GM21786 (cell line): ENCODE measurements around the gene TMEM163.
"Not testable (repeated sequence)": the region's sequence is repeated elsewhere in the genome, so short reads cannot be mapped to it uniquely, and the experiment has no call there.

Source experiments
- ATAC-seq: cut with Tn5 transposase; IDR thresholded peaks from one replicate; pipeline ENCODE4 v1.9.1; 2021; ENCODE audit not compliant: unreplicated experiment

TMEM163 gene

DNA sequence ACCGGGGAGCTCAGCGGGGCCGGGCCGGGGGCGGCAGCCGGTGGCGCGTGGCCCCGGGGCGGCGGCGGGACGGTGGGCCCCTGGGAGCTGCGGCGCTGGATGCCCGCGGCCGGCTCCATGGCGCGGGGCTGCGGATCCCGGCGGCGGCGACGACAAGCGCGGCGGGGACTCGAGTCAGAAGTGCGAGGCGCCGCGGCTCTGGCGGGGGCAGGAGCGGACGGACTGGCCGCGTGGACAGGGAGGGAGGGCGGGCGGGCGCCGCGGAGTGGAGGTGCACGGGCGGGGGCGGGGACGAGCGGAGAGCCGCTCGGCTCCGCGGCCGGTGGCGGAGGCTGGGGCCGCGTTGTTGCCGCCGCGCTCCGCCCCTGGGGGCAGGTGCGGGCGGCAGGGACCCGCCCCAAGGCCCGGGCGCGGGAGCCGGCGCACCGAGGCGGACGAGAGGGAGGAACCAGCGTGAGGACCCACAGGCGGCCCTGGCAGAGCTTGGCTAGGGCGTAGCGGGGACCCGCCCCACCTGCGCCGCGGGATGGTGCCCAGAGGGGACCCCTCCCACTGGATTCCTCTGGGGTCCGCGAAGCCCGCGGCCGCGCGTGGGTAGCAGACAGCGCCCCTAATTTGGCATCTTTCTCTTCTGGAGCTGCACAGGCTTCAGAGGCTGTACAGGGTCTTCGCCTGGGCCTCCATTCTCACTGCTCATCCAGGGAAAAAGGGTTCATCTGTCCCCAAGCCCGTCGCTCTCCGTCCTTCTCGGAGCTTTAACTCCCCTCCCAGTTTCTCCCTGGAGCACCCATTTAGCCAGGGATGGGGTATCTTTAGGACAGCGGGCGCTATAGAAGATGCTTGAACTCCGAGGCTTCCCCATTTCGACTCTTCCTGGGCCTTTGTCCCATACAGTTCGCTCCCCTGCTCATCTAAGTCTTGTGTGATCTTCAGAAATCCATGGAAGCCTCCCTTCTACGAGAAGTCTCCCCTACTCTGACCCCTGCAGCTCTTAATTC lies at the start of gene TMEM163:
Gene TMEM163, minus strand, starts transcription at position 184 of the 998 bp plus-strand sequence.
- ATAC-seq, result no peak

DNA sequence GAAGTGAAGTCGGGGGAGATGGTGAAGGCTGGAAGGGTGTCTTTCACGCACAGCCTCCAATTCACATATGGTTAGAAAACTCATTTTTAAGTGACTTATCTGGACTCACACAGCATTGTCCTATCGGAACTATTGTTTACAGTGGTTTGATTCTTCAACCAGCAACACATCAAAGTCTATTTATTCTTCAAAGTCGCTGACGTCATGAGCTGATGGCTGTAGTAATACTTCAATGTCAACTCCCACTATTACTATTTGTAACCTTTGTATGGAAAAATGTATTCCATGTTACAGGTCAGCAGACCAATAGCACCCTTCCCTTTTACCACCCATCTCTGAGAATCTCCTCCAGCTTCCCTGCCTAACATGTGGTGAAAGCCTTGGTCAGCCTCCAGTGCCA lies 47.8 kb upstream of the TMEM163 start:
- no peak for ATAC-seq

DNA sequence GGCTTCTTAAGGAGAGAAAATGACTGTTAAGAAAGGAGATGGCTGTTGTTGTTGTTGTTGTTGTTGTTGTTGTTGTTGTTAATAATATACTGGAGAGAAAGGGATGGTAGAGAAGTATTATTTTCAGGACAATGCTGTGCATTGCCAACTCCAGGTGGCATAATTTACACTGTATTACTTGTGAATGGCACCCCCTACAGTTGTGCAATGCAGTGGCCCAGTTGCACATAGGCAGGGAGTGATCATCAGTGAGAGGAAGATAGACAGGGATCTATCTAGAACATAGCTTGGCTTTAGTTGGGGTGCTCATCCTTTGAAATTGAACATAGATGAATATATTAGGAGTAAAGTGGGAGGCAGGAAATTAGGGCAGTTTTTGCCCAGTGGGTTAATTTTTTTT lies 47.2 kb upstream of the TMEM163 start:
- no peak for ATAC-seq

DNA sequence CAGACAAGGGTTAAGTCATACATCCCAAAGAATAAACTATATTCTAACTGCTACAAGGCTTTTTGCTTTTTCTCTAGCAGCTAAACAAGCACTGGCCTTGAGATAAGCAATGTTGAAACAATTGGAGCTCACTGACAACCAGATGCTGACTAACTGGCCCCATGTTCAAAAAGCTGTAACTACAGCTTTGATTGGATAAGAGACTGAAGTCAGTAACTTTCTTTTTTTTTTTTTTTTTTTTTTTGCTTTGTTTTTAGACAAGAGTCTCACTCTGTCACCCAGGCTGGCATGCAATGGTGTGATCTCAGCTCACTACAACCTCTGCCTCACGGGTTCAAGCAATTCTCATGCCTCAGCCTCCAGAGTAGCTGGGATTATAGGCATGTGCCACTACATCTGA lies 45.4 kb upstream of the TMEM163 start:
- no peak for ATAC-seq

DNA sequence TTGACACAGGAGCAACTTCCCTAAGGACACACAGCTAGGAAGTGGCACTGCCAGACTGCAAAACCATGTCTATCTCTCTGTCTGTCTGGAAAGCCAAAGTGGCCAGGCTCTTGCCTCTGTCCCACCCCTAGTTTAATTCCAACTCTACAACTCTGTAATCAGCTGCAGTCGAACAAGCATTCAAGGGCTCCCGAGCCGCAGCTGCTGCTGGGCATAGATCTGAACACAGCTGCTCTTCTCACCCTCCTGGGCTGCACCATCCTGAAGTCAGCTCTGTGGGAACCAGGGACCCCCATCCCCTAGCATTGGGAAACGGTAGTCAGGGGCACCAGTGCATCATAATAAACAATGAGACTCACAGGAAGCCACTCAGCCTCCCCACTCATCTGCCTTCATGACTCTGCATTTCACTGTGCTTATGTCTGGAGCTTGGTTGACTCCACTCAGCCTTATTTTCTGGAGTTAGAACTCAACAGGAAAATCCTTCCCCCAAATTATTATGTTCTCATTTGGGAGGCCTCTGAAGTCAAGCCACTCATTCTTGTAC lies 44.4 kb upstream of the TMEM163 start:
- ATAC-seq, result no peak

DNA sequence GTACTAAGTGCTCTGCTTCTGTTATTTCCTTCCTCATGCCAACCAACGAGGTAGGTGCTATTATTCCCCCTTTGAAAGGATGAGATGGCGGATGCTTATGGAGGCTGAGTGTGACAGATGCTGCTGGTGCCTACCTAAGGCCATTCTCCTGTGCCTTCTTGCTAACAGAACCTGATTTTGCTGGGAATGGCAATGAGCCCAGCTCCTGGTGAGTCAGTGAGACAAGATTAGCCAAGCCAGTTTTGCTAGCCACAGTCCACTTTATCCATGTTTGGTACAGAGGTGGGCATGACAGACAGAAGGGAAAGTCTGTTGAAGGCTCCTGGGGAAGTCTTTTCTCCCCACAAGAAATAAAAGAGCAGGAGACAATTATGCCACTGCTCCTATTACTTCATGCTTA lies 43.7 kb upstream of the TMEM163 start:
- ATAC-seq, result no peak

DNA sequence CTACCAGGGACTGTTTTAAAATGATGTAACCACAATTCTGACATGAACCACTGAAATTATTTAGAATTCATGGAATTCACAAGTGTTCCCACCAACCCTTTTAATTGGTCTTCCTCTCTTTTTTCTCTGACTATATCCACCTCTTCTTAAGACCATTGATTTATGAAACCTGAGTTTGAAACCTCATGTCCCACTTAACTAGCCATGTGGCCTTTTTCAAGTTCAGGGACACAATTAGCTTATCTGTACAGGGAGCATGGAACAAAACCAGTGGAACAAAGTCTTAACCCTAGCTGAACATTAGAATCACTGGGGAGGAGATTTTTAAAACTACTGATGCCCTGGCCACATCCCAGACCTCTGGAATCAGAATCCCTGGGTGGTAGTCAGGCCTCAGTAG lies 41.6 kb upstream of the TMEM163 start:
- no peak for ATAC-seq

DNA sequence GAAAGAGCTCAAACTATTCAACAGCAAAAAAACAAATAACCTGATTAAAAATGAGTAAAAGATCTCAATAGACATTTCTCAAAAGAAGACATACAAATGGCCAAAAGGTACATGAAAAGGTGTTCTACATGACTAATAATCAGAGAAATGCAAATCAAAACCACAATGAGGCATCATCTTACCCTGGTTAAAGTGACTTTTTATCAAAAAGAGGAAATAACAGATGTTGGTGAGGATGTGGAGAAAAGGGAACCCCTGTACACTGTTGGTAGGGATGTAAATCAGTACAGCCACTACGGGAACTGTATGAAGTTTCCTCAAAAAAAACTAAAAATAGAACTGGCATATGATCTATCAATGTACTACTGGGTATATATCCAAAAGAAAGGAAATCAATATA lies 39.8 kb upstream of the TMEM163 start:
- ATAC-seq, result peak; percentile 91

DNA sequence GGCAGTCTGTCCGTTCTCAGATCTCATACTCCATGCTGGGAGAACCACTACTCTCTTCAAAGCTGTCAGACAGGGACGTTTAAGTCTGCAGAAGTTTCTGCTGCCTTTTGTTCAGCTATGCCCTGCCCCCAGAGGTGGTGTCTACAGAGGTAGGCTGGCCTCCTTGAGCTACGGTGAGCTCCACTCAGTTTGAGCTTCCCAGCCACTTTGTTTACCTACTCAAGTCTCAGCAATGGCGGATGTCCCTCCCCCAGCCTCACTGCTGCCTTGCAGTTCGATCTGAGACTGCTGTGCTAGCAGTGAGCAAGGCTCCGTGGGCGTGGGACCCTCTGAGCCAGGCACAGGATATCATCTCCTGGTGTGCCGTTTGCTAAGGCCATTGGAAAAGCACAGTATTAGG lies 33.2 kb upstream of the TMEM163 start:
- not testable (repeated sequence) for ATAC-seq

DNA sequence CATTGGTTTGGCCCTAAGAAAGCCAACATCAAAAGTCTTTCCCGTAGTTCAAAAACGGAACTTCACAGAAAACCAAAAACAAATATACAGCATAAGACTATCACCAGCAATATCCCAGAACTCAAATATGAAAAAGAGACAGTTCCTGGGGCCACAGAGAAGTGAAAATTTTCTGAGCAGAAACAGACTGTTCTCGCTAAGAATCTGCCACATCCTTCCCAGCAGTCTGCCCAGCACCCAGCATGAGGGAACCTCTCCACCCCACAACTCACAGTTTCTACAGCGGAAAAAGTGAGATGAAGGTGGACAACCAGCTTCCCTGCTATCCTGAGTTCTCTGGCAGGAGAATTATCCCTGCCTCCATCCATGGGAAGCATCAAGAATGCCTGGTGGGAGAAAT lies 26.7 kb upstream of the TMEM163 start:
- no peak for ATAC-seq

DNA sequence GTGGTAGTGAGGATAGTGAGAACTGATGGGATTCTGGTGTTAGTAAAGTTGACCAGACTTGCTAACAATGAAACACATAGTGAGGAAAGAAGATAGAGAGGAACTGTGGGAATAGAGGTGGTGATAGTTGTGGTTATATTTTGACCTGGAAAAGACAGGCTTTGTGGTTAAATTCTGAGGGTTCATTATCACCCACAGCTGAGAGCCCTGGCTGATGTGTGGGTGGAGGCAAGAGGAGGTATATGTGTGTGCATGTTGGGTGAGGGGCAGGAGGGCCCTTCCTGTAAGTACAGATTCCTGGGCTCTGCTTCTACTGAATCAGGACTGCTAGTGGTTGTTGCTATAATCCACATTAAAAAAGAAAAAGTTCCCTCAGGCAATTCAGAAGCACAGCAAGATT lies 26.2 kb upstream of the TMEM163 start:
- ATAC-seq, result no peak

DNA sequence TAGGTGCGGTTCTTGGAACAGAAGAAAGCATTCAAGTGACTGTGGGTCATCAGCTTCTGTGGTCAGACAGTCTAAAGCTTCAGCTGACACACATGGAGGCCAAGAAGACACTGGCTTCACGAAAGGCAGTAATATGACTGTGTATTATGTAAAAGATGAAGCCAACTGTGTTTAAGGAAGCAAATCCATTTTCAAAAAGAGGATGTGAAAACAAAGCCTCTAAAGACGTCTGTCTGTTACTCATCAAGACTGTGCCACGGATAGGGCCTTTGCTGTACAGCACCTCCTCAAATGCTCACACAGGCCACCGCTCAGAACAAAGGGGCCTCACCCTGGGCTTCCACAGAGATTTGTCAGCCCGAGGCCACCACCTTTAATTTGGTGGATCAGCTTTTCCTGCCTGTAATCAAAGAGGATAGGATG lies 21.1 kb upstream of the TMEM163 start:
- peak; percentile 93 for ATAC-seq

DNA sequence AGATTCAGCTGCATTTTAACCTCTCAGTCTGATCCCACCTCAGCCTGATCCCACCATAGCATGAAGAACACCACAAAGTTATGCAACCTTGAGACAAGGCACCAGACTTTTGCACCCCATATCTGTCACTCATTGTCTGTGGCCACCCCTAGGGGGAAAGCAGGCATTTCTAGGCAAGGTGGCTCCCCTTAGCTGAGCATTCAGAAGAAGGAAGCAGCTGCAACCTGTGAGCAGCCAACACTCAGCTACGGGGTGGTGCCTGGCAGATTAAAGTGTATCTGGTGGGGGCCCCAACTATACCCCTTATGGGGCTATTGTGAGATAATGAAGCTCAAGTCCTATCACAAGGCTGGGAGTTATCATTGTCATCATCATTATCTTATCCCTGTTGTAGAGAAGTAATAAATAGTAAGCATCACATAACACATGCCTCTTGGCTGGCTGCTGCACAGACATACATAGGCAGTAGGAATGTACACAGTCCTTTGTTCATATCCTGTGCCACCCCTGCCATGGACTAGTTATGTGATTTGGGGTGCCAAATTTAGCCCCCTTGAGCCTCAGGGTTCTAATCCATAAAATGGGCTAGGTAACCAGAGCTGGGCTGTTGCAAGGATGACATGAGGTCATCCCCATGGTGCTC lies 20.6 kb upstream of the TMEM163 start:
- no peak for ATAC-seq

DNA sequence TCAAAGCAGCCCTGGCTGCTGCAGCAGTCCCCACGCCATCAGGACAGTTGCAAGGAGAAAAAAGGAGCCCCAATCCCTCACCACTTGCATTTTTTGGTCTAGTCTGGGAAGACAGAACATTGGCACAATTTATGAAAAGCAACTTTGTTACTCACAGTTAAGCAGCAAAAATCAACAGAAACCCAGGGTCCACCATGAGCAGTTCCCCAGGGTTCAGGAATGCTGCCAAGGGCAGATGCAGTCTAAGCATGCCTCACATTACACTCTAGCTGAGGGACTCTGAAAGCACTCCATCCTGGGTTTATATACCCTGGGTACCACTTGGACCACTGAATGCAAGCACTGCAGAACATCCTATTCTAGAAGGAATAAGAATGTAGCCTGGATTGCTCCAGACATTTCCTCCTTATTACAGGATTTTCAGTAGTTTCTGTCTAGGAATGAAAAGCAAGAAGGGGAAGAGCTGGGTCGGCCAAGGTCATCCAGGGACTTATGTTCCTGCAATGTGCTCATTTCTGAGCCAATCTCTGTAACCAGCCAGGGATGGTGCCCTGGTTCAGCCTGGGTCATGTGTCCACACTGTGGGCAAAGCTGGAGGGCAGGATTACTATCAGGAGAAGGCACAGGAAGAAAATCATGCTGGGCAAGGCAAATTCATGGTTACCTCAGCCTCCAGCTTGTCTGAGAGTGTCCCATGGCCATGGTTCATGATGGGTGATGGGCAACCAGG lies 19.5 kb upstream of the TMEM163 start:
- no peak for ATAC-seq

DNA sequence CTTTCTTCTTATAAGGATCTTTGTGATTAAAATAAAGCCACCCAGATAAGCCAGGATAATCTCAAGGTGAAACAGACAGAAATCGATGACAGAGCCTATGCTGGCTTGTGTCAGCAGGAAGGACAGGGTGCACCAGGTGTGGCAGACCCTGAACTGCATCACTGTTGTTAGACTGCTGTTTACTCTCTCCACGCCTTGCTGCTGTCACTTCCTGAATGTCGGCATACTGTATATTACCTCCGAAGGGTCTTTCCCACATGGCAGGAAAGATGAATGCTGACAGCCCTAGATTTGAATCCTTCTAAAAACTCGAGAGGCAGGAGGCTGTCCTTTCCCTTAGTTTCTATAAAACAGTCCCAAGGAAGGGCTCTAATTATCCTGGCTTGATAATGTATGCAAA lies 18.9 kb upstream of the TMEM163 start:
- no peak for ATAC-seq

DNA sequence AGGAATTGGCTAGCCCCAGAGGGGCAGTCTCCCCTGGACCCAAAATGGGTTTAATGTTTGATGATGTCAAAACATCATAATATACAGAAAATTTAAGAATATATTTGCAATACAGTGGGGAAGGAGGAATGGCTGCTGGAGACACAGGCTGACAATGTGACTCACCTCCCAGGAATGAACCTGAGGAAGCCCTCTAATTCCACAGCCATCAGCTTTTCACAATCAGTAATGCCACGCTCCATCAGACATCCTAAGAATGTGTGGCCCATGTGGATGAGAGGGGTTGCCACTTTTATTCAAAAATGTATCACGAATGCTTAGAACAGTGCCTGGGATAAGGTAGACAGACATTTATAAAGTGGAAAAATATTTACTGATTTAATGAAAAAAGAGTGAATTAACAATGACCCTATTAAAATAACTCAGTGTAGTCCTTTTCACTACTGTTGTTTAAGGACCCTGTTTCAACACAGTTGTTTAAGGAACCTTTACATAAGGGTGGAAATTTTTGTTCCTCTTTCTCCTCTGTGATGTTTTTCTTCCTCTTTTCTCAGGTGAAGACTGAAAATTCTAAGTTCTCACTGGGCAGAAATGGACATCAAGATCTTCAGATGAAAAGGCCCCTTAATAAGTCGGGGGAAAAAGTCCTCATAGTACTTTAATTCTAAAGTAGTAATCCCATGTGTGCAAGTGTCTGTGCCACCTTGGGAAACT lies 17.5 kb upstream of the TMEM163 start:
- no peak for ATAC-seq

DNA sequence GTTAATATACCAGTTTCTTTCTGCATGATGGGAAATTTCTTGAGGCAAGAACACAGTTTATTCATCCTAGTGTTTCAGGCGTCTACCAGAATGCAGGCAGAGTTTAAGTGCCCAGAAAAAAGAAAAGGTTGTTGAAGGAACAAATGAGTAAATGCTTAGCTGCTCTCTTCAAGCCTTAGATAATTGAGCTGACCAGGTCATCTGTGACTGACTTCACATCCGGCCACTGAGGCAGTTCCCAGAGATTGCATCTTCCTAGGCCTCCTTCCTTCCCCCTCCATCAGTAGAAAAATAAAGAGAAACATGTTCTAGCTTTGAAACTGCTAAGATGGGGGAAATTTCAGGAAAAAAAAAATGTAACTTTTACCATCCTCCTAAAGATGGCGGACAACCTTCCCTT lies 9.4 kb upstream of the TMEM163 start:
- no peak for ATAC-seq

DNA sequence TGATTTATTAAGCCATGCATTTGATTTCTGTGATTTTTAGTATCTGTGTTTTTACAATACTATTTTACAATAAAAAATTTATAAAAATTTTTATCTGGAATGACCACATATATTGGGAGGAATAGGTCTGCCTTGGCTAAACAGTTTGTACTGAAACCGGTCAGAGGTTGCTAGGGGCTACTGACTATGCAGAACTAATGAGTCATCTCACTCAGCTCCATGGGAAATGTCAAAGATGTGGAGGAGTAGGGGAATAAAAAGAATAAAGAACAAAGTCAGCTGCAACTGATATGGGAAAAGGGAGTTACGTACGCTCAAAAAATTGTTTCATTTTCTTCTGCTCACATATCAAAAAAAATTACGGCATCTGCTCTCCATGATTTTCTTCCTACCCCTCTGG lies 8.6 kb upstream of the TMEM163 start:
- ATAC-seq, result no peak

DNA sequence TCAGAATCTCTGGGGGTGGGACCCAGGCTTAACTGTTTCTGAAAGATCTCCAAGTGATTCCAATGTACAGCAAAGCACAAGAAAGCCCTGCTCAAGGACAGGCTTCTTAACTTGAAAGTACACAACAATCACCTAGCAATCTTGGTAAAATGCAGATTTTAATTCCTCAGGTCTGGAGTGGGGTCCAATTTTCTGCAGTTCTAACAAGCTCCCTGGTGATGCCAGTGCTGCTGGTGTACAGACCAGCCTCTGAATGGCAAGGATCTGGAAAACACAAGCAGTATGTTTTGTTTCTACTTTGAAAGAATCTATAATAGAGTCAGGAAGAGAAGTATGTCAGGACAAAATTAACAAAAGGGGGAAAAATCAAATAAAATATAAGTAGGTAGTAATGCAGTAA lies 7.8 kb upstream of the TMEM163 start:
- ATAC-seq, result no peak

DNA sequence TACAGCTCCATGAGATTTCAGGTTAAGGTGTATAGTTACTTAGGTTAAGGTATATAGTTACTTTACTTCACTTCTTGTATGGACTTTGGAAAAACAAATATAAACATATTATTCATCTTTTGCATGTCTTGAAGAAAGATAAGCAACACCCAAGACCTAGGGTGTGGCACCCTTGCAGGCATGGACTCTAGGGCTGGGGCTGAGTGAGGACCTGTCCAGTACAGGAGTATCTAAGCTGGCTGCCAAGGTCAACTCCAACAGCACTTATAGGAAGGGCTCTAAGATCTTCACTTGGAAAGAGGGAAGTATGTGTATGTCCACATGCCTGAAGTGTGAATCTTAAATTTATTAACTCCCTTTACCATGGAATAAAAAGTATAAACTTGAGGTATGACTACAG lies 7.1 kb upstream of the TMEM163 start:
- no peak for ATAC-seq

DNA sequence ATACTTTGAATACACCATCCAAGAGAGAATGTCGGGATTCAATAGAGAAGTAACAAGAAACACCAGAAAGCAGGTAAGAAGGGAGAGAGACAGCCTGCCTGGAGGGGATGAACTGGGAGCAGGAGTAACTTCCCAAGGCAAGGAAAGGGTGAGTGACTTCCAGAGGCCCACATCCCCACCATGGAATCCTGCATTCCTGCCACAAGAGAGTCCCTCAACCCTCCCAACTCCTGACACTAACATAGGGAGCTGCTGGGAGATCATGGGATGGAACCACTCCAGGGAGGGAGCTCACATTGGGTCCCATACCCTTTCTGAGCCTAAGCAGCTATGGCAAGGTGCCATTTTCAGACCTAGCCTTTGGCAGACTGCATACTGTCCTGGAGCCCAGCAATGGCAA lies 5.5 kb upstream of the TMEM163 start:
- no peak for ATAC-seq
